NCI-H1694 treated with DMSO at 0.1 percent for 48 hours (cell line): ENCODE measurements around the gene ACTR5.
"Not testable (repeated sequence)": the region's sequence is repeated elsewhere in the genome, so short reads cannot be mapped to it uniquely, and the experiment has no call there.

Source experiments
- DNase-seq: peaks from one replicate; lab custom pipeline; 2025; lab: John Stamatoyannopoulos, UW

Gene ACTR5

GRCh38 chr20:38804682-38805501 is 56.6 kb downstream of the ACTR5 start:
- DNase-seq, result no peak

- peak; percentile 13 for DNase-seq
Observed at GRCh38 chr20:38805502-38805957, 57.3 kb downstream of the ACTR5 start, which contains the start of gene PPP1R16B. TSS of gene PPP1R16B (plus strand) at chr20:38805697. CDS start at chr20:38835926, 30,229 bp downstream.

- no peak for DNase-seq
Observed at GRCh38 chr20:38805958-38806854, 57.9 kb downstream of the ACTR5 start.

- DNase-seq, result no peak
Observed at GRCh38 chr20:38806855-38807655, 58.8 kb downstream of the ACTR5 start.

- no peak for DNase-seq
Observed at GRCh38 chr20:38809942-38810341, 61.7 kb downstream of the ACTR5 start.

GRCh38 chr20:38810926-38811630 is 62.8 kb downstream of the ACTR5 start:
- DNase-seq, result no peak

GRCh38 chr20:38811769-38812168 is 63.5 kb downstream of the ACTR5 start:
- no peak for DNase-seq

- DNase-seq, result no peak
Observed at GRCh38 chr20:38812182-38812581, 63.9 kb downstream of the ACTR5 start.

GRCh38 chr20:38812709-38813573 is 64.7 kb downstream of the ACTR5 start:
- DNase-seq, result peak; percentile 44

GRCh38 chr20:38813574-38813962 is 65.3 kb downstream of the ACTR5 start:
- not testable (repeated sequence) for DNase-seq

- no peak for DNase-seq
Observed at GRCh38 chr20:38815446-38815845, 67.2 kb downstream of the ACTR5 start.

GRCh38 chr20:38818113-38819065 is 70.1 kb downstream of the ACTR5 start:
- no peak for DNase-seq
